Activated CD8-positive, alpha-beta memory T cell treated with anti-CD3 and anti-CD28 coated beads for 24 hours (primary cell): Measurements from ENCODE around the gene UPB1.

Experiments
- DNase-seq: peaks from one replicate; pipeline ENCODE4 v3.0.0-alpha.2; 2020

Gene UPB1

GRCh38 chr22:24494528-24495364 is at the start of gene UPB1:
Gene UPB1, plus strand, starts transcription at chr22:24495332. Its CDS starts 72 bp downstream, at chr22:24495404.
- no peak for DNase-seq

GRCh38 chr22:24445481-24446259 is 49.5 kb upstream of the UPB1 start:
- peak; percentile 67 for DNase-seq

- no peak for DNase-seq
These were observed 48.9 kb upstream of the UPB1 start for GRCh38 chr22:24446260-24446611.

- DNase-seq: no peak
These were observed 44.5 kb upstream of the UPB1 start for GRCh38 chr22:24450610-24451009.

- no peak for DNase-seq
These were observed 44.0 kb upstream of the UPB1 start for GRCh38 chr22:24451162-24451561.

- DNase-seq: no peak
These were observed 41.3 kb upstream of the UPB1 start for GRCh38 chr22:24453853-24454252.

DNA sequence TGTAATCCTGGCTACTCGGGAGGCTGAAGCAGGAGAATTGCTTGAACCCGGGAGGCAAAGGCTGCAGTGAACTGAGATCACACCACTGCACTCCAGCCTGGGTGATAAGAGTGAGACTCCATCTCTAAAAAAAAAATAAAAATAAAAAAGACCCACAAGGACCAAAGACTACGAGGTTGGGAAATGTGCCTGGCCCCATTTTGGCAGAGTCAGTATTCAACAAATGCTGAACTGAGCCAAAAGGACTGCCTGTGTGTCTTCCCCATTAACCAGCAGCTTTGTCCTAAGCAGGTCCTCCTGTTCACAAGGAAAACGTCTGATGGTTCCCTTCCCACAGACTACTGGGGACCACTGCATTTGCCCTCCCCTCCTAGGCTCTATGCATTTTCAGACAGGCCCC is 40.1 kb upstream of the UPB1 start:
- no peak for DNase-seq

- DNase-seq: no peak
These were observed 39.2 kb upstream of the UPB1 start for GRCh38 chr22:24455751-24456426.

- no peak for DNase-seq
These were observed 37.2 kb upstream of the UPB1 start for GRCh38 chr22:24457894-24458420.

DNA sequence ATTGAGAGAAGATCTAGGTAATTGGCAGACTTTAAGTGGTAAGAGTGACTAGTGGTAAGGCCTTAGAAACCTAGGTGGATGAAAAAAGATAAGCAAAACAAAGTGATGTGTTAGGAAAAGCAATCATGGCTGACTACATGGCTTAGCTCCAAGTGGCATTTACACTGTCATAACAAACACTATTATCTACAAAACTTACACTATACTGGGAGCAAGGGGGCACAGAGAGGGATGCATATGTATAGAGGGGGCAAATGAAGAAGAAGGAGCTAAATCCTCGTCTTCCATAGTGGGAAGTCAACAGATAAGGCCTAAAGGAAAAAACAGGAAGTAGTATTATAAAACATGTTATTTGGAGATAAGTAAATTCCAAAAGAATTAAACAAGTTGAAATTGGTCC is 35.2 kb upstream of the UPB1 start:
- DNase-seq: no peak

DNA sequence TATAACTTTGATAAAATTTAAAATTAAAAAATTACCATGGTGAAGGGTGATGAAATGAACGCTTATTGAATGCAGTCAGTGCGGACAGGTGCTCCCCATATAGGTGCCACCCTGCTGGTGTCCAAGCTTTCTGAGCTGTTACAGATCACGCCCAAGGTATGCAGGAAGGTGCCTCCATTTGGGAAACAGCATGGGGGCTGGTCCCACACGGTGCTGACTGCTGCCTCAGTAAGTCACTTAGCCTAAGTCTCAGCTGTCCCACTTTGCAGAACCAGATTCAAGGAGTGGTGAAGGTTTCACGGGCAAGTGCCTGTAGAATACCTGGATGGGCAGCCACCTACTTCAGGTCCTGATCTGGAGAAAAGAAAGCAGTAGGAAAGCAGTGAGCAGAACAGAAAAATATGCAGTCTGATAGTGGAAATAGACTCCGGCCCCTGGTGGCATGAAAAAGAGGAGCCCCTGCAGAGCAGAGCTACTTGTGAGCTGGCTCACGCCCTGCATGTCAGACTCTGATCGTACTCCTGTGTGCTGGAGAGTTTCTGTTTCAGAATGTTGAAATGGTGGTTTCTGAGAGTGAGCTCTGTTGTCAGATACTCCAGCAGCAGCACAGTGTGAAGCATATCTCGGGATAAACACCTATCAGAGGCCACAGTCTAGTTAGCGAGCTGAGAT is 34.6 kb upstream of the UPB1 start:
- no peak for DNase-seq

GRCh38 chr22:24463071-24463760 is 31.9 kb upstream of the UPB1 start:
- no peak for DNase-seq

- DNase-seq: no peak
These were observed 29.6 kb upstream of the UPB1 start for GRCh38 chr22:24465566-24465965.

GRCh38 chr22:24465975-24466374 is 29.2 kb upstream of the UPB1 start:
- no peak for DNase-seq

- DNase-seq: no peak
These were observed 28.3 kb upstream of the UPB1 start for GRCh38 chr22:24466716-24467328.

DNA sequence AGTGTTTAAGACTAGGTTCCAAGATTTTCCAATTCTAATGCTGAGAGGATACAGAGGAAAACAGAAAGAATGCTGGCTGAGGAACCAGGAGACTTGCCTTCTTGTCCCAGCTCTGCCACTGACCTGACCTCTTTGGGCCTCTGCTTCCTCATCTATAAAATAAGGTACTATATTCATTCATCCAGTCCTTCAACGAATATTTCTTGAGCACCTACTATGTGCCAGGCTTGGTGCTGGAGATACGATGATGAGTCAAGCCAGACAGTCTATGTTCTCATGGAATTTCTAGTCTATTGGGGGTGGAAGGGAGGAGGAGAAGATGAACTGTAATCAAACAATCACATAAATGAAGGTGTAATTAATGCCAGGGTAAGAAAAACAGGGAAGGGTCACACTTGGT is 27.8 kb upstream of the UPB1 start:
- no peak for DNase-seq

GRCh38 chr22:24471570-24471969 is 23.6 kb upstream of the UPB1 start:
- DNase-seq: no peak

- DNase-seq: no peak
These were observed 21.8 kb upstream of the UPB1 start for GRCh38 chr22:24473284-24473683.

DNA sequence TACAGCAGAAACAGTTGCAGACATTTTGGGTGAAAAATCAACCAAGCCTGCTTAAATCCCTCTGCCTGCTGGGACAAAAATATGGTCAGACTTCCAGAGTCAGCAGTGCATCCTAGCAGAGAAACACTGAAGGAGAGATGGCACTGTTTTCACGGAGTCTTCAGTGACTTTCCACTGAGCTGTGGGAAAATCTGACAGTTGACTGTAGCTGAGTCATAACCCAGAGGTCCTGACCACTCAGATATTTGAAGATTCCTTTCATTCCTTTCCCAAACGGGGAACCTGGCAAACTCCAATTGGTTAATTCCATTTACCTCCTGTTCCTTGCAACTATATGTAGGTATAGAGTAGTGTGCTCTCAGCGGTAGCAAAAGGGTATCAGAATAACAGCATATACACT is 20.9 kb upstream of the UPB1 start:
- DNase-seq: no peak

DNA sequence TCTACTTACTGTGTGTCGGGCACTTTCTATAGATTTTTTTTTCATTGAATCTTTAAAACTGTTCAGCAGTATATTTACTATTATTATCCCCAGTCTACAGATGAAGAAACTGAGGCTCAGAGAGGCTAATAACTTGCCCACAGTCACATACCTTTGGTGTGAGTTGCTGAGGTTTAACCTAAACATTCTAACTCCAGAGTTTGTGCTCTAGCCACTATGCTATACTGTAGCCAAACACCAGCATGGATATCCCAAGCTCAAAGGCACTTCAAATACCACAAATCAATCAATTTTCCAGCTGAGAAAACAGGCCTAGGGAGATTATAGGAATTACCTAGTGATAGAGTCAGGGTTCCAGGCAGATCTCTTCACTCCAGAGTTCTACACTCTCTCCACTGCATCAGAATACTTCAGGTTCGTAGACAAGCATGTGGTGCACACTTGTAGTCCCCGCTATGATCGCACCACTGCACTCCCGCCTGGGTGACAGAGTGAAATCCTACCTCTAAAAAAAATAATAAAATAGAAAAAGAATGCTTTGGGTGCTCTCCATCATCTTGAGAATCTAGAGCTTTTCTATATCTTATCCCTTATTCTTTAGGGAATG is 20.4 kb upstream of the UPB1 start:
- DNase-seq: no peak

- no peak for DNase-seq
These were observed 13.5 kb upstream of the UPB1 start for GRCh38 chr22:24481641-24482040.
